Measurements from ENCODE around the gene UBE3B. TPM values are rescaled to one million over a fixed set of nuclear protein-coding genes. Genes with fewer than 3 reads are reported as not detected.

Gene UBE3B
- total RNA-seq, 2 experiments from 2014 or later: 35.2 to 37.5 TPM

DNA sequence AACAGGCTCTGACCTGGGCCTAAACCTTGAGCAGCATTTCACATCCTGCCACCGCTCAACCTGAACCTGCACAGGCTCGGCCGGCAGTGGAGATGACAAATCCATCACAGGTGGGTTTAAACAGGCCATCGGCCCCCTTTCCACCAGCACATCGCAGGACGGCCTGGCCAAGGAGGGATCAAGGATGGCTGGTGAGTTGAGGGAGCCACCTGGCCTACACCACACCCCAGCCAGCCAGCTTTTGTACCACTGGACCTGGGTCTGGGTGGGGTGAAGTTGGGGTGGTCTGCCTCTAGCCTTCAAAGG is 81.7 kb downstream of the UBE3B start:
- Mint-ChIP-seq H3K36me3 (ENCODE audit: low read depth) (peaks cover 25% of the 10 kb centered on the region), H3K4me3 (no peak overlapping the region), H3K9me3 (peaks cover 8% of the 10 kb centered on the region), H3K4me1 (no peaks in the 10 kb centered on the region), H3K27me3 (no peaks in the 10 kb centered on the region), H3K27ac (no peak overlapping the region)
- ChIA-PET CTCF (no interaction called here), POLR2A (no interaction called here)
- DNase-seq: no peak

DNA sequence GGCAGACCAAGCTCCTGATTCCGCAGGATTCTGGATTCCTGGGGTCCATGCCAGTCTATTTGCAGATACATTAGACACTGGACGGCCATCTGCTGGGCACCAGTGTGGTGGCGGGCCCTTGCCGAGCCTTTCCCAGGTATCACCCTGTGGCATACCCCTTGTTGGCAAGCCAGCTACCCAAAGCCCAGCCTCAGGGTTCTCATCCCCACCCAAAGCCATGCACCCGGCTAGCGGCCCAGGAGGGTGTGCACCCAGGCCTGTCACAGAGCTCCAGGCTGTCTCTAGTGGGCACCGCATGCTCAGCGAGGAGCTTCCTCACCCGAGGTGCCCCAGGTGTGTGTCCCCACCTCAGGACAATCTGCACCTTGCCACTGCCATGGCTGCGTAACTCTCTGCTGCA is 82.2 kb downstream of the UBE3B start:
- no peak overlapping the region for H3K4me3 Mint-ChIP-seq
- ChIA-PET CTCF (no interaction called here), POLR2A (no interaction called here)
- no peak for DNase-seq
- no peak overlapping the region for H3K27ac Mint-ChIP-seq
- H3K27me3 Mint-ChIP-seq: no peaks in the 10 kb centered on the region
- H3K9me3 Mint-ChIP-seq: peaks cover 8% of the 10 kb centered on the region
- peaks cover 27% of the 10 kb centered on the region for H3K36me3 Mint-ChIP-seq (ENCODE audit: low read depth)
- H3K4me1 Mint-ChIP-seq: no peaks in the 10 kb centered on the region

DNA sequence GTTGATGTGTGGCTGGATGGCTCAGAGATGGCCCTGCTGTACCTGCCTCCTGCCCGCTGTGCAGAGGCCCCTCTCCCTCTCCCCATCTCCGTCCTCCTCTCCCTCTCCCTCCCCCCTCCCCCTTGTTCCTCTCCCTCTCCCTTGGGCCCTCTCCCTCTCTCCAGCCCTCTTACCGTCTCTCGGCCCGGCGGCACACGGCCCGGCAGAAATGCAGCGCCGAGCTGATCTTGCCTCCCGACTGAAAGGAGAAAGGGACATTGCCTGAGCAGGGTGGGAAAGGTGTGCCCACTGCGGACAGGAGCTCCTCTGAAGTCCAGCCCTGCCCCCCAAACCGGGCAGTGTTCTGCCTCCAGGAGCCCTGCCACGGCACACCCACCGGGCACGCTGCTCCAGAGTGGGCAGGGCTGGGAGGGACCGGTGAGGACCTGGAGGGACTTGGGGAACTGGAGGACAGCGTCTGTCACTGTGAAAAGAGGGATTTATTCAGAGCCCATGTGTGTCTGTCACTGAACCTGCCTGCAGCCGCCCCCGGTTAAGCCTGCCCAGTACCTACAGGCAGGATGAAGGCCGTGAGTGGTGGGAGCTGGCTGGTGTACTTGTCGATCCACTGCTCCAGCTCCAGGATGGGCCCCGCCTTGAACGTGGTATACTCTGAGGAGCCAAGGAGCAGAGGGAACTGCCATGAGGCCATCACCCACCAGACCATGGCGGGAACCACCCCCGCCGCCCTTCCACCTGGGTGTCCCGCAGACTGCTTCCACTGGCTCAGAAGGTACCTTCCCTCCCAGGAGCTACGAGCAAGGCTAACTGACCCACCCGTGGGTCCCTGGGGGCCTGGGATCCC is 83.7 kb downstream of the UBE3B start:
- H3K36me3 Mint-ChIP-seq (ENCODE audit: low read depth): peaks cover 31% of the 10 kb centered on the region
- H3K27me3 Mint-ChIP-seq: no peaks in the 10 kb centered on the region
- no peak overlapping the region for H3K4me3 Mint-ChIP-seq
- no peak overlapping the region for H3K27ac Mint-ChIP-seq
- no peak for DNase-seq
- ChIA-PET POLR2A (no interaction called here), CTCF (no interaction called here)
- H3K4me1 Mint-ChIP-seq: no peaks in the 10 kb centered on the region
- H3K9me3 Mint-ChIP-seq: peaks cover 8% of the 10 kb centered on the region

DNA sequence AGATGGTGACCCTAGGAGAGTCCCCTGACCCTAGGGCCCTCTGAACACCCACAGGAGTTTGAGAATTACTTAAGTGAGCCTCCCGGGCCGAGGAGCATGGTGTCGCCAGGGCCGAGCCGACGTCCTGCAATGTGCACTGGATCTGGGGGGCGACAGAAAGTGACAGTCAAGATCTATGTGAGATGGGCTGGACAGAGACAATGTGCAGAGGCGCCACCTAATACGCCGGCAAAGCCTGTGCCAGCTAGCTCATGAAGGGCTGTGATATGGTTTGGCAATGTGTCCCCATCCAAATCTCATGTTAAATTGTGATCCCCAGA is 84.2 kb downstream of the UBE3B start:
- Mint-ChIP-seq H3K27ac (no peak overlapping the region), H3K4me3 (no peak overlapping the region), H3K9me3 (peaks cover 8% of the 10 kb centered on the region), H3K27me3 (no peaks in the 10 kb centered on the region), H3K36me3 (ENCODE audit: low read depth) (peaks cover 31% of the 10 kb centered on the region), H3K4me1 (no peaks in the 10 kb centered on the region)
- ChIA-PET CTCF (no interaction called here), POLR2A (no interaction called here)
- DNase-seq: no peak

DNA sequence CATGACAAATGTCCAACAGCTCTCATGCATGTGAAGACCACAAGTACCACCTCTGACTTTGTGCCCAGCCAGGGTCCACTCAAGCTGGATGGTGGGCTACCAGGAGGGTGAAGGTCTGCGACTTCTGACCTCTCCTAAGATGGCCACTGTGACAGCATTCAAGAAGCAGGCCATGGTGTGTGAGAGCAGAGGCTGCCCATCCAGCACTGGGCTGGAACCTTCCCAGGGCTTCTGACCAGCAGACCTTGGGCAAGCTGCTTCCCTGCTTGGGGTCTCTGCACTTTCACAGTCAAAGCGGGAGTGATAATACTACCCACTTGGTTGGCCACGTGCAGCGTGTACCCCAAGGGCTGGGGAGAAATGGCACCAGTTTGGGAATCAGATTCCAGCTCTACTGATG is 85.4 kb downstream of the UBE3B start:
- ChIA-PET CTCF (no interaction called here), POLR2A (no interaction called here)
- H3K27me3 Mint-ChIP-seq: no peaks in the 10 kb centered on the region
- peaks cover 35% of the 10 kb centered on the region for H3K36me3 Mint-ChIP-seq (ENCODE audit: low read depth)
- peaks cover 8% of the 10 kb centered on the region for H3K9me3 Mint-ChIP-seq
- H3K4me3 Mint-ChIP-seq: no peak overlapping the region
- no peak for DNase-seq
- H3K27ac Mint-ChIP-seq: no peak overlapping the region
- no peaks in the 10 kb centered on the region for H3K4me1 Mint-ChIP-seq

DNA sequence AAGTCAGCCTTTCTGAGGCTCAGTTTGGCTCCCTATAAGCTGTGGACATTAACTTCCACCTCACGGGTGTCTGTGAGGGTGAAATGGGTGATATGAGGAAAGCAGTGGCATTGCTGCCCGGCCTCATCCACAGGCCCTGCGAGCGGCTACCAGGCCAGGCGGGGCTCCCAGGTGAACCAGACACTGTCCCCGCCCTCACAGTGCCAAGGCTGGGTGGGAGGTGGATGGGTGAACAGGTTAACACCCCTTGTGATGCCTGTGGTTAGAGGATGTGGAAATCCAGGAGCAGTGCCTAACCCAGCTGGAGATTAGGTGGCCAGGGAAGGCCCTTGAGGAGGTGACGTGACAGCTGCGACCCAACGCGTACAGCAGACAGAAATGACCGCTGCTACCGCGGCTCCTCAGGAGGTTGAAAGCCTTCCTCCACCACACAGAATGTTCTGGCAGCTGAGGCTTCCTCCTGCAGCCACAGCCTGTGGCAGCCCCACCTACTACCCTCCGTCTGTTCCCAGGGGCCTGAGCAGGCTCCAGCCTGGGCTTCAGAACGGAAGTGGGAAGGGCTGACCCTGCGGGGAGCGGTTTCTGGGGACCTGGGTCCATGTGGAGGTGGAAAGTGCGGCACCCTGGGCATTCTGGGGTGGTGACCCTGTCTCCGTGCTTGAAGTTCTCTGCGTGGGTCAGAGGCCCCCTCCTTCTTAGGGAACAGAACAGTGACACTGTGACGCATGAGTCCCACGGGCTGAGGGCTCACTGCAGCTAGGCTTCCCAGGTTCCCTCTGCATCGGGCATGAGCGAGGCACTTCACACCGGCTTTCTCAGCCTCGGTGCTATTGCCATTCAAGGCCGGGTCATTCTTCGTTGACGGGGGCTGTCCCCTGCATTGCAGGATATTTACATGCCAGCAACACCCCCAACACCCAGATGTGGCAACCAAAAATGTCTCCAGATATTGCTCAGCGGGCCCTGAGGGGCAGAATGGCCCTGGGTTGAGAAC is 86.2 kb downstream of the UBE3B start:
- ChIA-PET CTCF (no interaction called here), POLR2A (no interaction called here)
- Mint-ChIP-seq H3K9me3 (peaks cover 8% of the 10 kb centered on the region), H3K27ac (no peak overlapping the region), H3K27me3 (no peaks in the 10 kb centered on the region), H3K4me3 (no peak overlapping the region), H3K36me3 (ENCODE audit: low read depth) (peaks cover 35% of the 10 kb centered on the region), H3K4me1 (no peaks in the 10 kb centered on the region)
- no peak for DNase-seq

DNA sequence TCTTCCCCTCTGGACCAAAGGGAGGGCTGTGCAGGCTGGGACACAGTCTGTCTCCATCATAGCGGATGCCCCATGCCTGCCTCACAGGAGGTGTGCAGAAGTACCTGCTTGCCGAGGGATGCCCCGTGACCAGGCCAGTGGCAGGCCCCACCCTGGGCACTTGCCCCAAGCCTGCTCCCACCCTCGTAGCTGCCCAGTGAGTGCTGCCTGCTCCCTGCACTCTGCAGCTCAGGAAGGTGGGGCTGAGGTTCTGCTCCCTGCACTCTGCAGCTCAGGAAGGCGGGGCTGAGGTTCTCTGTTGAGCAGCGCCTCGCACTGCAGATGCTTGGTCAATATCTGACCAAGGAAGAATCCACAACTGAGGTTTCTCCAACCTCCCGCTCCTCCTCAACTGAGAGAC is 89.0 kb downstream of the UBE3B start:
- H3K4me1 Mint-ChIP-seq: peaks cover 2% of the 10 kb centered on the region
- POLR2A ChIA-PET: interaction anchor here (1.1 kb wide), 1 partner anchor 10 kb away, joined by 3 read pairs; no protein-coding TSS in a partner anchor
- peaks cover 8% of the 10 kb centered on the region for H3K9me3 Mint-ChIP-seq
- no peak for DNase-seq
- CTCF ChIA-PET: no interaction called here
- peaks cover 31% of the 10 kb centered on the region for H3K36me3 Mint-ChIP-seq (ENCODE audit: low read depth)
- H3K27ac Mint-ChIP-seq: no peak overlapping the region
- no peak overlapping the region for H3K4me3 Mint-ChIP-seq
- no peaks in the 10 kb centered on the region for H3K27me3 Mint-ChIP-seq

DNA sequence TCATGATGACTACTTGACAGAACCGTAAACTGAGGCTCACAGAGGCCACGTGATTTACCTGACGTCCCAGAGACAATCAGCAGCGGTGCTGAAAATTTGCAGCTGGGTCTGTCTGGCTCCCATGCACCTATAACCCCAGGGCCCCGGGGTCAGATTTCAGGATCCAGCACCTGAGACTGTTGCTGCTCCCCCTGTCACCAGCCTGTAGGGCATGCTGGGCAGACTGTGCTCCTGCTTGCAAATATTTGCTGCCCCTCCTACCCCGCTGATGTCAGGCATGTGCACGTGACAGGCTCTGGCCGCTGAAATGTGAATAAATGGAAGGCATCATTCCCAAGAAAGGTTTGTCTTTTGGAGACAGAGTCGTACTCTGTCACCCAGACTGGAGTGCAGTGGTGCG is 89.9 kb downstream of the UBE3B start:
- DNase-seq: no peak
- H3K4me3 Mint-ChIP-seq: no peak overlapping the region
- H3K4me1 Mint-ChIP-seq: peaks cover 7% of the 10 kb centered on the region
- H3K9me3 Mint-ChIP-seq: peaks cover 3% of the 10 kb centered on the region
- CTCF ChIA-PET: no interaction called here
- H3K36me3 Mint-ChIP-seq (ENCODE audit: low read depth): peaks cover 23% of the 10 kb centered on the region
- POLR2A ChIA-PET: interaction anchor here (0.6 kb wide), 1 partner anchor 193 kb away, joined by 3 read pairs; no protein-coding TSS in a partner anchor
- no peak overlapping the region for H3K27ac Mint-ChIP-seq
- no peaks in the 10 kb centered on the region for H3K27me3 Mint-ChIP-seq

DNA sequence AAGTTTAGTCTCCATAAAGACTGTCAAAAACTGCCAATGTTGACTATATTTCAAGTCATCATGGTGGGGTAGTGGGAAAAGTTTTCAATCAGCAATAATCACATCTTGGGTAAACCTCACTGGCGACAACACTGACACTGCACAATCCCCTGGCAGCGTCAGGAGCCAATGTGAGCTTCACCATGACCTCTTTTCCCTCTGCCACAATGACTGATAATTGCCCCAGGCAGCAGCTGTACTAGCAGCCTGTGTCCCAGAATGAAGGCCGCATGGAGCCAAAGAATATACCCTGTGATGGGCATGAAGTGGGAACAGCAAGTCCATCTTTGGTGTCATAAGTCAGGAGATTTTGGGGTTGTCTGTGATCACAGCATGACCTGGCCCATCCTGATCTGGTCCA is 90.5 kb downstream of the UBE3B start:
- Mint-ChIP-seq H3K27me3 (no peaks in the 10 kb centered on the region), H3K36me3 (ENCODE audit: low read depth) (peaks cover 17% of the 10 kb centered on the region), H3K4me1 (peaks cover 14% of the 10 kb centered on the region), H3K4me3 (no peak overlapping the region), H3K9me3 (no peaks in the 10 kb centered on the region), H3K27ac (no peak overlapping the region)
- ChIA-PET POLR2A (no interaction called here), CTCF (no interaction called here)
- no peak for DNase-seq

DNA sequence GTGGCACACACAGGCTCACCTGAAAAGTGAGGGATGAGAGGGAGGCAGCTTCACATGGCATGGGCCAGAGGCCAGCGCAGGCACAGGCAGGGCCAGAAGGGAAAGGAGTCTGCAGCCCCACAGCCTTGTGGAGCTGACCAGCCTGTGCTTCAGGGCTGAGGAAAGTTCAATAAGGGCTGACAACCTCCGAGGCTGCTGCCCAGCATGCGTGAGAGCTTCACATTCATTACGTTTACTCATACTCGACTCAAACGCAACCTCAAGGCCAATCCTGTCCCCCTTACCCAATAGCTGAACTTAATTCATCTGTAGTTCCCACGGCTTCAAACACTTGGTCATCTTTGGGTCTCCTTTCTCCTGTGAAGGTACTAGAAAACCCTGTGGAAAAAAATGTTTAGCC is 91.1 kb downstream of the UBE3B start:
- CTCF ChIA-PET: no interaction called here

DNA sequence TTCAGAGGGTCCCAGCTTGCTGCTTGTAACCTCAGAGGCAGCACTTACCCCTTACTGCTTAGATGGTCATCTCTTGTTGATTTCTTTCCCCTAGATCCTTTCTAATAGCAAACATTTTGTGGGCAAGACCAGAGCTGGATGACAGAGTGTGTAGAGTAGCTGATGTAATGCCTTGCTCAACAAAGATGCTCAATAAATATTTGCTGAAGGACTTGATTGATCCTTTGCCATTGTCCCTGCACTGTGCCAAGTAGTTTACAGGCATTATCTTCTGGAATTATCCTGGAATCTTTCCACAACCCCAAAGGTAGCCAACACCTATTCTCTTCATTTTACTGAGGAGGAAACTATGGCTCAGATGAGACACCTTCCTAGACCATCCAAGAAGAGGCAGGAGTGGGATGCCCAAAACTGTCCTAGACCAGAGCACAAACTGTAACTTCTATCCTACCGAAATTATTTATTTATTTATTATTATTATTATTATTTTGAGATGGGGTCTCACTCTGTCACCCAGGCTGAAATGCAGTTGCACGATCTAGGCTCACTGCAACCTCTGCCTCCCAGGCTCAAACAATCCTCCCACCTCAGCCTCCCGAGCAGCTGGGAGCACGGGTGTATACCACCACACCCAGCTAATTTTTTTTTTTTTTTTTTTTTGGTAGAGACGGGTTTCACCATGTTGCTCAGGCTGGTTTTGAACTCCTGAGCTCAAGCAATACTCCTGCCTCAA is 94.5 kb downstream of the UBE3B start:
- H3K27ac Mint-ChIP-seq: no peak overlapping the region
- CTCF ChIA-PET: interaction anchor here (0.7 to 2.1 kb wide), 7 partner anchors 11 to 273 kb away, joined by 3 to 8 read pairs (median 4); no protein-coding TSS in a partner anchor
- peaks cover 33% of the 10 kb centered on the region for H3K4me1 Mint-ChIP-seq
- POLR2A ChIA-PET: interaction anchor here (1.2 kb wide), 1 partner anchor 95 kb away, joined by 5 read pairs; the partner anchor contains the start of genes KCTD10 and UBE3B
- peak overlapping the region; percentile 89 for H3K4me3 Mint-ChIP-seq
- DNase-seq: no peak
- H3K27me3 Mint-ChIP-seq: no peaks in the 10 kb centered on the region
- peaks cover 8% of the 10 kb centered on the region for H3K36me3 Mint-ChIP-seq (ENCODE audit: low read depth)
- H3K9me3 Mint-ChIP-seq: no peaks in the 10 kb centered on the region

More for the DNA sequence above, 91.1 kb downstream of the UBE3B start:
- POLR2A ChIA-PET: no interaction called here
- Mint-ChIP-seq H3K4me3 (no peak overlapping the region), H3K4me1 (peaks cover 18% of the 10 kb centered on the region), H3K36me3 (ENCODE audit: low read depth) (peaks cover 14% of the 10 kb centered on the region), H3K9me3 (no peaks in the 10 kb centered on the region), H3K27me3 (no peaks in the 10 kb centered on the region), H3K27ac (no peak overlapping the region)
- DNase-seq: no peak

DNA sequence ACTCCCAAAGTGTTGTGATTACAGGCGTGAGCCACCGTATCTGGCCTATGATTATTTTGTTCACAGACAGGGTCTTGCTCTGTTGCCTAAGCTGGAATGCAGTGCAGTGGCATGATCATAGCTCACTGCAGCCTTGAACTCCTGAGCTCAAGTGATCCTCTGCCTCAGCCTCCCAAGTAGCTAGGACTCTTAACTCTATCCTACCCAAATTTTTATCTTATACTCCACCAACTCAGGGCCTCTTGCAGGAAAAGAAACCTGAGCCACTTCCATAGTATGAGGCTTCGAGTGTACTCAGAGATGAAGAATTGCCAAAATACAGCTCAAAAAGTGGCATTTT is 95.0 kb downstream of the UBE3B start:
- Mint-ChIP-seq H3K27ac (peak overlapping the region; percentile 83), H3K9me3 (no peaks in the 10 kb centered on the region), H3K27me3 (no peaks in the 10 kb centered on the region), H3K4me1 (peaks cover 33% of the 10 kb centered on the region), H3K36me3 (ENCODE audit: low read depth) (peaks cover 10% of the 10 kb centered on the region), H3K4me3 (peak overlapping the region; percentile 89)
- ChIA-PET CTCF (interaction anchor here (0.7 to 2.1 kb wide), 7 partner anchors 10 to 273 kb away, joined by 3 to 8 read pairs (median 4); no protein-coding TSS in a partner anchor), POLR2A (interaction anchor here (1.2 to 2.0 kb wide), 3 partner anchors 17 to 95 kb away, joined by 5 to 8 read pairs (median 5); partner anchors contain the start of genes KCTD10 and UBE3B)
- DNase-seq: no peak

Data from activated CD4-positive, alpha-beta memory T cell treated with anti-CD3 and anti-CD28 coated beads, Interleukin-2, amount 10 ng/mL, durations not matched to agents 7 days and 5 days (primary cell).